HG02970 (cell line): ENCODE measurements around the gene DPP10.

Experiments
- ATAC-seq: cut with Tn5 transposase; IDR thresholded peaks from one replicate; pipeline ENCODE4 v1.9.1; 2021; ENCODE audit warnings: mild to moderate bottlenecking, moderate library complexity, moderate number of reproducible peaks; ENCODE audit not compliant: unreplicated experiment, low FRiP score

DPP10 gene

GRCh38 chr2:115596659-115597375, 1154.4 kb downstream of the DPP10 start:
- no peak for ATAC-seq

- ATAC-seq = no peak
Observed at GRCh38 chr2:115603285-115603684, 1160.8 kb downstream of the DPP10 start.

GRCh38 chr2:115606350-115606749, 1163.9 kb downstream of the DPP10 start:
- no peak for ATAC-seq

- ATAC-seq = no peak
Observed at GRCh38 chr2:115609978-115610377, 1167.5 kb downstream of the DPP10 start.

- no peak for ATAC-seq
Observed at GRCh38 chr2:115610888-115611287, 1168.4 kb downstream of the DPP10 start.

- no peak for ATAC-seq
Observed at GRCh38 chr2:115624332-115624731, 1181.9 kb downstream of the DPP10 start.

GRCh38 chr2:115634578-115634977, 1192.1 kb downstream of the DPP10 start:
- no peak for ATAC-seq

- no peak for ATAC-seq
Observed at GRCh38 chr2:115635430-115635829, 1193.0 kb downstream of the DPP10 start.

GRCh38 chr2:115649731-115650130, 1207.3 kb downstream of the DPP10 start:
- no peak for ATAC-seq

GRCh38 chr2:115650827-115651226, 1208.4 kb downstream of the DPP10 start:
- no peak for ATAC-seq

- no peak for ATAC-seq
Observed at GRCh38 chr2:115652652-115653051, 1210.2 kb downstream of the DPP10 start.

GRCh38 chr2:115654362-115654761, 1211.9 kb downstream of the DPP10 start:
- ATAC-seq = no peak

- no peak for ATAC-seq
Observed at GRCh38 chr2:115678129-115678528, 1235.7 kb downstream of the DPP10 start.

- no peak for ATAC-seq
Observed at GRCh38 chr2:115684345-115684744, 1241.9 kb downstream of the DPP10 start.

- ATAC-seq = no peak
Observed at GRCh38 chr2:115691409-115691808, 1249.0 kb downstream of the DPP10 start.

- no peak for ATAC-seq
Observed at GRCh38 chr2:115694651-115695050, 1252.2 kb downstream of the DPP10 start.

- no peak for ATAC-seq
Observed at GRCh38 chr2:115733190-115733775, 1290.8 kb downstream of the DPP10 start.

- ATAC-seq = no peak
Observed at GRCh38 chr2:115738111-115738510, 1295.7 kb downstream of the DPP10 start.

- no peak for ATAC-seq
Observed at GRCh38 chr2:115739574-115739973, 1297.1 kb downstream of the DPP10 start.

GRCh38 chr2:115746151-115746550, 1303.7 kb downstream of the DPP10 start:
- no peak for ATAC-seq

- ATAC-seq = no peak
Observed at GRCh38 chr2:115757286-115757685, 1314.8 kb downstream of the DPP10 start.

GRCh38 chr2:115763601-115764000, 1321.2 kb downstream of the DPP10 start:
- no peak for ATAC-seq
